GM12801 (cell line): ENCODE measurements around the gene CNTNAP2.

ENCODE experiments used
- CTCF ChIP-seq: IDR thresholded peaks from one replicate; pipeline ENCODE4 v1.5.1; 2011; ENCODE audit warnings: control low read depth; ENCODE audit not compliant: insufficient read length; ENCODE audit errors: extremely low read depth

The CNTNAP2 gene

GRCh38 chr7:146201945-146202344 is 85.3 kb downstream of the CNTNAP2 start:
- no peak for TF ChIP-seq CTCF

GRCh38 chr7:146206270-146206669 is 89.7 kb downstream of the CNTNAP2 start:
- TF ChIP-seq CTCF, result no peak

- TF ChIP-seq CTCF, result no peak
Observed at GRCh38 chr7:146208492-146208891, 91.9 kb downstream of the CNTNAP2 start.

- TF ChIP-seq CTCF, result no peak
Observed at GRCh38 chr7:146214842-146215241, 98.2 kb downstream of the CNTNAP2 start.

- TF ChIP-seq CTCF, result no peak
Observed at GRCh38 chr7:146216396-146217041, 99.9 kb downstream of the CNTNAP2 start.

- TF ChIP-seq CTCF, result no peak
Observed at GRCh38 chr7:146223851-146224250, 107.2 kb downstream of the CNTNAP2 start.

GRCh38 chr7:146232604-146233003 is 116.0 kb downstream of the CNTNAP2 start:
- TF ChIP-seq CTCF, result no peak

- no peak for TF ChIP-seq CTCF
Observed at GRCh38 chr7:146235195-146235594, 118.6 kb downstream of the CNTNAP2 start.
